ENCODE results near the gene LCN15.
A peak's percentile ranks its signal among the peaks of the same experiment; 100 is the strongest.
"Not testable (repeated sequence)": the region's sequence is repeated elsewhere in the genome, so short reads cannot be mapped to it uniquely, and the experiment has no call there.

LCN15 gene

GRCh38 chr9:136756134-136756438 is 8.2 kb downstream of the LCN15 start:
- no peak overlapping the region for H3K4me3 ChIP-seq (ENCODE audit: low read depth, low read length)
- H3K4me1 ChIP-seq (ENCODE audit: control insufficient read depth, insufficient read depth, low read length) = no peaks in the 10 kb centered on the region
- no peak overlapping the region for H3K27ac ChIP-seq (ENCODE audit: extremely low read depth, low read depth, low read length)
- no peaks in the 10 kb centered on the region for H3K9me3 ChIP-seq (ENCODE audit: control insufficient read depth, insufficient read depth, low read depth, low read length)
- ChIA-PET CTCF (interaction anchor here (2.6 kb wide), 1 partner anchor 11 kb away, joined by 16 read pairs; no protein-coding TSS in a partner anchor), POLR2A (no interaction called here)
- TF ChIP-seq ZNF350 (tag by site-specific recombination; IDR thresholded peaks at IDR 0.05) = no peak
- peak; percentile 84 for TF ChIP-seq SETDB1 (IDR thresholded peaks at IDR 0.05; ENCODE audit: insufficient read length, low read length)
- no peak for TF ChIP-seq ZNF155 (tag by site-specific recombination; IDR thresholded peaks at IDR 0.05)
- H3K36me3 ChIP-seq (ENCODE audit: control insufficient read depth in 2 of 2, insufficient read depth in 1 of 2, low read length in 2 of 2) = no peaks in the 10 kb centered on the region

GRCh38 chr9:136755302-136756133 is 8.8 kb downstream of the LCN15 start:
- TF ChIP-seq, protein P1, sequence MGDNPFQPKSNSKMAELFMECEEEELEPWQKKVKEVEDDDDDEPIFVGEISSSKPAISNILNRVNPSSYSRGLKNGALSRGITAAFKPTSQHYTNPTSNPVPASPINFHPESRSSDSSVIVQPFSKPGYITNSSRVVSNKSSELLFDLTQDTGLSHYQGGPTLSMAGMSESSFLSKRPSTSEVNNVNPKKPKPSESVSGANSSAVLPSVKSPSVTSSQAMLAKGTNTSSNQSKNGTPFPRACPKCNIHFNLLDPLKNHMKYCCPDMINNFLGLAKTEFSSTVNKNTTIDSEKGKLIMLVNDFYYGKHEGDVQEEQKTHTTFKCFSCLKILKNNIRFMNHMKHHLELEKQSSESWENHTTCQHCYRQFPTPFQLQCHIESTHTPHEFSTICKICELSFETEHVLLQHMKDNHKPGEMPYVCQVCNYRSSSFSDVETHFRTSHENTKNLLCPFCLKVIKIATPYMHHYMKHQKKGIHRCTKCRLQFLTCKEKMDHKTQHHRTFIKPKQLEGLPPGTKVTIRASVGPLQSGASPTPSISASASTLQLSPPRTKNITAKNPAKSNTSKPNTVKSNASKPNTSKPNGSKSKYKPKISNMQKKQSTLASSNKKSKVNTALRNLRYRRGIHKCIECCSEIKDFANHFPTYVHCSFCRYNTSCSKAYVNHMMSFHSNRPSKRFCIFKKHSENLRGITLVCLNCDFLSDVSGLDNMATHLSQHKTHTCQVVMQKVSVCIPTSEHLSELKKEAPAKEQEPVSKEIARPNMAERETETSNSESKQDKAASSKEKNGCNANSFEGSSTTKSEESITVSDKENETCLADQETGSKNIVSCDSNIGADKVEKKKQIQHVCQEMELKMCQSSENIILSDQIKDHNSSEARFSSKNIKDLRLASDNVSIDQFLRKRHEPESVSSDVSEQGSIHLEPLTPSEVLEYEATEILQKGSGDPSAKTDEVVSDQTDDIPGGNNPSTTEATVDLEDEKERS (tag by site-specific recombination; IDR thresholded peaks at IDR 0.05) = peak; percentile 61; the same call in 1 of the 2 replicates
- peak; percentile 86 for TF ChIP-seq SETDB1 (IDR thresholded peaks at IDR 0.05; ENCODE audit: insufficient read length, low read length)
- H3K27ac ChIP-seq (ENCODE audit: extremely low read depth, low read depth, low read length); H3K36me3 ChIP-seq (ENCODE audit: control insufficient read depth in 2 of 2, insufficient read depth in 1 of 2, low read length in 2 of 2); H3K9me3 ChIP-seq (ENCODE audit: control insufficient read depth, insufficient read depth, low read depth, low read length); H3K4me3 ChIP-seq (ENCODE audit: low read depth, low read length); H3K4me1 ChIP-seq (ENCODE audit: control insufficient read depth, insufficient read depth, low read length): not testable (repeated sequence)
- ChIA-PET CTCF (interaction anchor here (0.5 to 2.6 kb wide), 4 partner anchors 12 to 440 kb away, joined by 3 to 16 read pairs (median 3); no protein-coding TSS in a partner anchor), POLR2A (interaction anchor here (0.5 kb wide), 1 partner anchor 23 kb away, joined by 4 read pairs; no protein-coding TSS in a partner anchor)

DNA sequence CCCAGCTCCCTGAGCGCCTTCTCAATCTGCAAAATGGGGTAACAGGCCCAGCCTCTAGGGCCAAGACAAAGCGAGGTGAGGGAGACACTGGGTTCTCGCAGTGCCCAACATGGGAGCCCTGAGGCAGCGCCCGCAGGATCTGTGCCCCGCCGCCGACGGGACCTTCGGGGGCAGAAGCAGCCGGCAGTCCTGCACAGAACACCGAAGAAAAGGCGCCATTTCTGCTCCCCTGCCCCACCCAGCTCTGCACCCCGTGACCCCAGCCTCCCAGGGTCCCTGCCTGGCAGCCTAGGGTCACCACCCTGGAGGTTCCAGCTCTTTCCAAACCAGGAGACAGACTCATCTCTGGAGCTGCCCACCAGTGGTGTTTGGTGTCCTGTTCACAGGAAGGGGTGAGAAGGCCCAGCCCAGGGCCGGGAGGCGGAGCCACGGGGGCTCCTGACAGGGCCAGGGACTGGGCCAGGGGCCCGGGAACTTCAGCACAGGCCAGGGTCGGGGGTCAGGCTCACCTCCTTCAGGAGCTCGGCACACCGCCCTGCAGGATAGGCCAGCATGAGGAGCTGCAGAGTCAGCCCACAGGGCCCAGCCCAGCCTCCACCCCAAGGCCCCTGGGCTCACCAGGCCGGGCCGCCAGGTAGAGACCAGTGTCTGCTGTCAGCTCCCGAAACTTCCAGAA is 9.6 kb downstream of the LCN15 start:
- Histone ChIP-seq H3K27ac (ENCODE audit: extremely low read depth, low read depth, low read length) (no peak overlapping the region), H3K9me3 (ENCODE audit: control insufficient read depth, insufficient read depth, low read depth, low read length) (no peaks in the 10 kb centered on the region), H3K36me3 (ENCODE audit: control insufficient read depth in 2 of 2, insufficient read depth in 1 of 2, low read length in 2 of 2) (no peaks in the 10 kb centered on the region), H3K4me1 (ENCODE audit: control insufficient read depth, insufficient read depth, low read length) (no peaks in the 10 kb centered on the region), H3K4me3 (ENCODE audit: low read depth, low read length) (no peak overlapping the region)
- POLR2A ChIA-PET = interaction anchor here (0.5 kb wide), 1 partner anchor 23 kb away, joined by 4 read pairs; no protein-coding TSS in a partner anchor
- CTCF ChIA-PET = interaction anchor here (0.5 to 0.7 kb wide), 4 partner anchors 13 to 888 kb away, joined by 3 read pairs; no protein-coding TSS in a partner anchor
- TF ChIP-seq ZNF112 (tag by site-specific recombination; IDR thresholded peaks at IDR 0.05) = no peak
- TF ChIP-seq, protein P2, sequence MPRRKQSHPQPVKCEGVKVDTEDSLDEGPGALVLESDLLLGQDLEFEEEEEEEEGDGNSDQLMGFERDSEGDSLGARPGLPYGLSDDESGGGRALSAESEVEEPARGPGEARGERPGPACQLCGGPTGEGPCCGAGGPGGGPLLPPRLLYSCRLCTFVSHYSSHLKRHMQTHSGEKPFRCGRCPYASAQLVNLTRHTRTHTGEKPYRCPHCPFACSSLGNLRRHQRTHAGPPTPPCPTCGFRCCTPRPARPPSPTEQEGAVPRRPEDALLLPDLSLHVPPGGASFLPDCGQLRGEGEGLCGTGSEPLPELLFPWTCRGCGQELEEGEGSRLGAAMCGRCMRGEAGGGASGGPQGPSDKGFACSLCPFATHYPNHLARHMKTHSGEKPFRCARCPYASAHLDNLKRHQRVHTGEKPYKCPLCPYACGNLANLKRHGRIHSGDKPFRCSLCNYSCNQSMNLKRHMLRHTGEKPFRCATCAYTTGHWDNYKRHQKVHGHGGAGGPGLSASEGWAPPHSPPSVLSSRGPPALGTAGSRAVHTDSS (tag by site-specific recombination; IDR thresholded peaks at IDR 0.05) = no peak
- TF ChIP-seq GLI2 (tag by site-specific recombination; IDR thresholded peaks at IDR 0.05; ENCODE audit: borderline replicate concordance, low read depth) = no peak
- TF ChIP-seq, protein P3, sequence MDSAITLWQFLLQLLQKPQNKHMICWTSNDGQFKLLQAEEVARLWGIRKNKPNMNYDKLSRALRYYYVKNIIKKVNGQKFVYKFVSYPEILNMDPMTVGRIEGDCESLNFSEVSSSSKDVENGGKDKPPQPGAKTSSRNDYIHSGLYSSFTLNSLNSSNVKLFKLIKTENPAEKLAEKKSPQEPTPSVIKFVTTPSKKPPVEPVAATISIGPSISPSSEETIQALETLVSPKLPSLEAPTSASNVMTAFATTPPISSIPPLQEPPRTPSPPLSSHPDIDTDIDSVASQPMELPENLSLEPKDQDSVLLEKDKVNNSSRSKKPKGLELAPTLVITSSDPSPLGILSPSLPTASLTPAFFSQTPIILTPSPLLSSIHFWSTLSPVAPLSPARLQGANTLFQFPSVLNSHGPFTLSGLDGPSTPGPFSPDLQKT (IDR thresholded peaks at IDR 0.05; ENCODE audit: borderline replicate concordance, low read depth, low read length) = no peak
- TF ChIP-seq ZNF175 (tag by site-specific recombination; IDR thresholded peaks at IDR 0.05) = no peak
- no peak for TF ChIP-seq PATZ1 (tag by site-specific recombination; IDR thresholded peaks at IDR 0.05)
- TF ChIP-seq HOXD13 (CRISPR knock-in tag; IDR thresholded peaks at IDR 0.05; ENCODE audit: borderline replicate concordance) = no peak
- TF ChIP-seq ZNF747 (tag by site-specific recombination; IDR thresholded peaks at IDR 0.05) = no peak
- TF ChIP-seq ZSCAN4 (tag by site-specific recombination; IDR thresholded peaks at IDR 0.05) = no peak
- TF ChIP-seq ZNF530 (tag by site-specific recombination; IDR thresholded peaks at IDR 0.05; ENCODE audit: low read depth) = no peak
- no peak for TF ChIP-seq ZNF776 (tag by site-specific recombination; IDR thresholded peaks at IDR 0.05; ENCODE audit: borderline replicate concordance)
- no peak for TF ChIP-seq ZNF335 (tag by site-specific recombination; conservative IDR thresholded peaks at IDR 0.05)
- no peak for TF ChIP-seq ZNF830 (tag by site-specific recombination; IDR thresholded peaks at IDR 0.05; ENCODE audit: low read depth)
- TF ChIP-seq ZNF324 (tag by site-specific recombination; IDR thresholded peaks at IDR 0.05) = no peak

Measured in HEK293 (cell line).